ENCODE data around the gene AFF1. TPM values are rescaled to one million over a fixed set of nuclear protein-coding genes. Genes with fewer than 3 reads are reported as not detected.

Gene AFF1
- total RNA-seq, 1 donor from 2014 or later, result 90.6 TPM

- no peak for TF ChIP-seq CTCF (IDR thresholded peaks at IDR 0.05)
- intact Hi-C loops (cut with DNase I), result no loop called here
- DNase-seq, result no peak
- no peaks in the 10 kb centered on the region for H3K36me3 ChIP-seq
- peak overlapping the region; percentile 80 for H3K4me3 ChIP-seq
- no peak for ATAC-seq
- H3K27ac ChIP-seq, result peak overlapping the region; percentile 98
- H3K27me3 ChIP-seq (ENCODE audit: low read depth), result no peaks in the 10 kb centered on the region
- H3K9me3 ChIP-seq, result no peaks in the 10 kb centered on the region
- H3K4me1 ChIP-seq, result peaks cover 49% of the 10 kb centered on the region
These were observed 70.5 kb downstream of the AFF1 start for GRCh38 chr4:87005369-87005689.

GRCh38 chr4:87005690-87006425 lies 71.0 kb downstream of the AFF1 start:
- Histone ChIP-seq H3K27me3 (ENCODE audit: low read depth) (no peaks in the 10 kb centered on the region), H3K27ac (peak overlapping the region; percentile 98), H3K4me1 (peaks cover 51% of the 10 kb centered on the region), H3K9me3 (no peaks in the 10 kb centered on the region), H3K4me3 (peak overlapping the region; percentile 80), H3K36me3 (no peaks in the 10 kb centered on the region)
- intact Hi-C loops (cut with DNase I), result no loop called here
- ATAC-seq (peak; percentile 0 to 12), DNase-seq (no peak)
- no peak for TF ChIP-seq CTCF (IDR thresholded peaks at IDR 0.05)

- H3K36me3 ChIP-seq, result no peaks in the 10 kb centered on the region
- no peak for DNase-seq
- peak overlapping the region; percentile 98 for H3K27ac ChIP-seq
- H3K4me1 ChIP-seq, result peaks cover 52% of the 10 kb centered on the region
- TF ChIP-seq CTCF (IDR thresholded peaks at IDR 0.05), result peak; percentile 38
- peak overlapping the region; percentile 80 for H3K4me3 ChIP-seq
- no peaks in the 10 kb centered on the region for H3K9me3 ChIP-seq
- peak in 1 of 2 donors; percentile 76 for ATAC-seq
- intact Hi-C loops (cut with DNase I), result no loop called here
- H3K27me3 ChIP-seq (ENCODE audit: low read depth), result no peaks in the 10 kb centered on the region
These were observed 71.5 kb downstream of the AFF1 start for GRCh38 chr4:87006426-87006675.

- ATAC-seq, result peak; percentile 97
- Histone ChIP-seq H3K27ac (peak overlapping the region; percentile 98), H3K4me1 (peaks cover 55% of the 10 kb centered on the region), H3K9me3 (no peaks in the 10 kb centered on the region), H3K4me3 (peak overlapping the region; percentile 80), H3K36me3 (no peaks in the 10 kb centered on the region), H3K27me3 (ENCODE audit: low read depth) (no peaks in the 10 kb centered on the region)
- intact Hi-C loops (cut with DNase I), result no loop called here
- TF ChIP-seq CTCF (IDR thresholded peaks at IDR 0.05), result no peak
- peak; percentile 97 for DNase-seq
These were observed 72.1 kb downstream of the AFF1 start for GRCh38 chr4:87006676-87007527.

- no peak for TF ChIP-seq CTCF (IDR thresholded peaks at IDR 0.05)
- Histone ChIP-seq H3K27ac (peak overlapping the region; percentile 98), H3K27me3 (ENCODE audit: low read depth) (no peaks in the 10 kb centered on the region), H3K4me1 (peaks cover 64% of the 10 kb centered on the region), H3K9me3 (no peaks in the 10 kb centered on the region), H3K36me3 (no peaks in the 10 kb centered on the region), H3K4me3 (peak overlapping the region; percentile 80)
- peak; percentile 61 for DNase-seq
- ATAC-seq, result peak in 1 of 2 donors; percentile 47
- intact Hi-C loops (cut with DNase I), result no loop called here
These were observed 73.0 kb downstream of the AFF1 start for GRCh38 chr4:87007528-87008446.

Measured in lower lobe of right lung (tissue), 2 donors.